ENCODE data around the gene VEGFC. TPM values are rescaled to one million over a fixed set of nuclear protein-coding genes. Genes with fewer than 3 reads are reported as not detected.

Gene VEGFC
- total RNA-seq, 1 donor from 2014 or later, result 11.1 TPM

- TF ChIP-seq, protein P1, sequence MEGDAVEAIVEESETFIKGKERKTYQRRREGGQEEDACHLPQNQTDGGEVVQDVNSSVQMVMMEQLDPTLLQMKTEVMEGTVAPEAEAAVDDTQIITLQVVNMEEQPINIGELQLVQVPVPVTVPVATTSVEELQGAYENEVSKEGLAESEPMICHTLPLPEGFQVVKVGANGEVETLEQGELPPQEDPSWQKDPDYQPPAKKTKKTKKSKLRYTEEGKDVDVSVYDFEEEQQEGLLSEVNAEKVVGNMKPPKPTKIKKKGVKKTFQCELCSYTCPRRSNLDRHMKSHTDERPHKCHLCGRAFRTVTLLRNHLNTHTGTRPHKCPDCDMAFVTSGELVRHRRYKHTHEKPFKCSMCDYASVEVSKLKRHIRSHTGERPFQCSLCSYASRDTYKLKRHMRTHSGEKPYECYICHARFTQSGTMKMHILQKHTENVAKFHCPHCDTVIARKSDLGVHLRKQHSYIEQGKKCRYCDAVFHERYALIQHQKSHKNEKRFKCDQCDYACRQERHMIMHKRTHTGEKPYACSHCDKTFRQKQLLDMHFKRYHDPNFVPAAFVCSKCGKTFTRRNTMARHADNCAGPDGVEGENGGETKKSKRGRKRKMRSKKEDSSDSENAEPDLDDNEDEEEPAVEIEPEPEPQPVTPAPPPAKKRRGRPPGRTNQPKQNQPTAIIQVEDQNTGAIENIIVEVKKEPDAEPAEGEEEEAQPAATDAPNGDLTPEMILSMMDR (IDR thresholded peaks at IDR 0.05), result no peak
- Mint-ChIP-seq H3K4me1 (ENCODE audit: low read depth) (peaks cover 54% of the 10 kb centered on the region), H3K9me3 (ENCODE audit: low read depth) (no peaks in the 10 kb centered on the region), H3K27ac (ENCODE audit: unreplicated experiment) (no peak overlapping the region), H3K4me3 (ENCODE audit: unreplicated experiment) (no peak overlapping the region), H3K27me3 (ENCODE audit: low read depth) (no peaks in the 10 kb centered on the region), H3K36me3 (ENCODE audit: low read depth) (no peaks in the 10 kb centered on the region)
- DNase-seq (ENCODE audit: low spot score), result no peak
These were observed 14.2 kb downstream of the VEGFC start for GRCh38 chr4:176778491-176778890.

GRCh38 chr4:176778063-176778462, 14.7 kb downstream of the VEGFC start:
- Mint-ChIP-seq H3K9me3 (ENCODE audit: low read depth) (no peaks in the 10 kb centered on the region), H3K27me3 (ENCODE audit: low read depth) (no peaks in the 10 kb centered on the region), H3K4me3 (ENCODE audit: unreplicated experiment) (no peak overlapping the region), H3K4me1 (ENCODE audit: low read depth) (peaks cover 55% of the 10 kb centered on the region), H3K27ac (ENCODE audit: unreplicated experiment) (peak overlapping the region; percentile 18), H3K36me3 (ENCODE audit: low read depth) (no peaks in the 10 kb centered on the region)
- TF ChIP-seq, protein P1 (IDR thresholded peaks at IDR 0.05), result no peak
- DNase-seq (ENCODE audit: low spot score), result no peak

- no peak overlapping the region for H3K4me3 Mint-ChIP-seq (ENCODE audit: unreplicated experiment)
These were observed 17.4 kb downstream of the VEGFC start for GRCh38 chr4:176775338-176775737.

GRCh38 chr4:176774852-176775251, 17.9 kb downstream of the VEGFC start:
- peaks cover 43% of the 10 kb centered on the region for H3K4me1 Mint-ChIP-seq (ENCODE audit: low read depth)
- DNase-seq (ENCODE audit: low spot score), result no peak
- H3K27ac Mint-ChIP-seq (ENCODE audit: unreplicated experiment), result no peak overlapping the region
- H3K9me3 Mint-ChIP-seq (ENCODE audit: low read depth), result no peaks in the 10 kb centered on the region
- no peaks in the 10 kb centered on the region for H3K27me3 Mint-ChIP-seq (ENCODE audit: low read depth)
- no peak overlapping the region for H3K4me3 Mint-ChIP-seq (ENCODE audit: unreplicated experiment)
- TF ChIP-seq, protein P1 (IDR thresholded peaks at IDR 0.05), result no peak
- H3K36me3 Mint-ChIP-seq (ENCODE audit: low read depth), result no peaks in the 10 kb centered on the region

More at GRCh38 chr4:176775338-176775737, 17.4 kb downstream of the VEGFC start:
- no peak for DNase-seq (ENCODE audit: low spot score)
- Mint-ChIP-seq H3K27me3 (ENCODE audit: low read depth) (no peaks in the 10 kb centered on the region), H3K36me3 (ENCODE audit: low read depth) (no peaks in the 10 kb centered on the region), H3K4me1 (ENCODE audit: low read depth) (peaks cover 41% of the 10 kb centered on the region), H3K9me3 (ENCODE audit: low read depth) (no peaks in the 10 kb centered on the region), H3K27ac (ENCODE audit: unreplicated experiment) (no peak overlapping the region)
- TF ChIP-seq, protein P1 (IDR thresholded peaks at IDR 0.05), result no peak

- DNase-seq (ENCODE audit: low spot score), result no peak
- peaks cover 4% of the 10 kb centered on the region for H3K36me3 Mint-ChIP-seq (ENCODE audit: low read depth)
- no peaks in the 10 kb centered on the region for H3K27me3 Mint-ChIP-seq (ENCODE audit: low read depth)
- H3K4me1 Mint-ChIP-seq (ENCODE audit: low read depth), result peaks cover 16% of the 10 kb centered on the region
- TF ChIP-seq, protein P1 (IDR thresholded peaks at IDR 0.05), result no peak
- H3K4me3 Mint-ChIP-seq (ENCODE audit: unreplicated experiment), result no peak overlapping the region
- H3K9me3 Mint-ChIP-seq (ENCODE audit: low read depth), result peaks cover 11% of the 10 kb centered on the region
- peak overlapping the region; percentile 22 for H3K27ac Mint-ChIP-seq (ENCODE audit: unreplicated experiment)
These were observed 23.2 kb downstream of the VEGFC start for GRCh38 chr4:176769514-176769913.

Data from chondrocyte (in vitro differentiated cells).